HG03575 (cell line): ENCODE results near the gene PARD3B.

Experiments used
- ATAC-seq: cut with Tn5 transposase; IDR thresholded peaks from one replicate; pipeline ENCODE4 v1.9.1; 2021; ENCODE audit not compliant: unreplicated experiment, insufficient number of reproducible peaks, low FRiP score; ENCODE audit errors: extremely low read depth

Gene PARD3B

DNA sequence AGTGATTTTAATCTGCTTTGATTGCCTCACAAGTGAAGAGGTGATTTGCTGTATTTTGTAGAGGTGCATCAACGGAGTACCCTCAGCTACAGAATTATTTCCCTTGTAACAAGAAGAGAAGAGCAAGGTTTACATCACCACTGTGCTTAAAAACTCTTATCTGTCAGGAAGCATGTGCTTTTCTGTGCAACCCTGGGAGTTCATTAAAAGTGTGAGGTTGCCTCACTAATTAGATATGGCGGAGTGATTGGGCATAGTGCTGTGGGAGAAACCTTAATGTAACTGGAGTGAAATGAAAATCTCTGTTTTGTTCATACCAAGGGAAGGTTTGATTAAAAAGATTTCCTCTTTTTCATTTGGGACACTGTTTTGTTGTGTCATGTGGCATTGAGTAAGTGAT is 544.7 kb downstream of the PARD3B start:
- ATAC-seq = no peak

DNA sequence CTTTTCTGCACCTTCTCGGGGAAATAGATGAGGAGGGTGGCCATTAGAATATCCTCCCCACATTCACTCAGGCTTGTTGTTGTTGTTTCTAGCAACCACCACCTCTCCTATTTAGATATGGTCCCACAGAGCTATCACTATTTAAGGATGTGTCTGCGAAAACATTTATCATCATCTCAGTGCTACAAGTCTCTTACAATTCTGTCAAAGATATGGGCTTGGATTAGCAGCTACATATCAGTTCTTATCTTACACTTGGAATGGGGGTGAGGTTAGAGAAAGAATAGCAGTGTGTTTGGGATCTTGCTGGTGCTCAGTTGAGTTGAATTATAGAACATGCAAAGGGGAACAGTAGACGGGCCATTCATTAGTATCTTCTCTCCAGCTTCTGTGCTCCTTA is 546.1 kb downstream of the PARD3B start:
- no peak for ATAC-seq

DNA sequence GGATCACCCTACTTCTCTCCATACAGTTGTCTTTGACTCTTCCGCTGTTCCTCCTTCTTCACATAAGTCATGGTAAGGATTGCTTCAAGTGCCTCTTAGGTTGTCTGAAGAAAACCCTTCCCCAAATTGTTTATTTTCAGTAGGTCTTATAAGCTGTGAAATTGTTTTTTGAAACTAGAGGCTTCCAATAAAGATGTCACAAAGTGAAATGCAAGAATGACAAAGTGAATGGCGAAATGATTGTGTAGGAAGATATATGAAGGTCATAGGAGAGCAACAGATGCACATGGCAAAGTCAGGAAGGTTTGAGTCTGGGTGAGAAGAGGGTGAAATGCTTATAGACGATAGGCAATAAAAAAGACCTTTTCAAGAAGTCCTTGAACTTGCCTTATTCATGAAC is 548.8 kb downstream of the PARD3B start:
- no peak for ATAC-seq

DNA sequence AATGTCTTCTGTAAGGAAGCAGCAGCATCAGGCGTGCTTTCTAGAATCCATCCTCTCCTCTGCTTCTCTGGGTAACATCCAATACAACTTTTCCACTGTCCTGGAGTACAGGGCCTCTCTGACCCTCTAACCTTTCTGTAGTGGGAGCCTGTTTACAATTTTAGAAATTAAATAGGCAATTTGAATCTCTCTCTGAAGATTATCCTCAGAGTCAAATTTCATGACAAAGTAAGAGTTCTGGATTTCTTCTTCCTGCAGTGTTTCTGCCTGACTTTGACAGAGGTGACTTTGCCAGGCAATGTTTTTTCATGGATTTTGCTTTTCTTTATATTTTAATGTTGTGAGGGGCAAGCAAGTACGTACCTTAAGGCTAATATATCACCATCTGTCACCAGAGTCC is 558.4 kb downstream of the PARD3B start:
- ATAC-seq = no peak

DNA sequence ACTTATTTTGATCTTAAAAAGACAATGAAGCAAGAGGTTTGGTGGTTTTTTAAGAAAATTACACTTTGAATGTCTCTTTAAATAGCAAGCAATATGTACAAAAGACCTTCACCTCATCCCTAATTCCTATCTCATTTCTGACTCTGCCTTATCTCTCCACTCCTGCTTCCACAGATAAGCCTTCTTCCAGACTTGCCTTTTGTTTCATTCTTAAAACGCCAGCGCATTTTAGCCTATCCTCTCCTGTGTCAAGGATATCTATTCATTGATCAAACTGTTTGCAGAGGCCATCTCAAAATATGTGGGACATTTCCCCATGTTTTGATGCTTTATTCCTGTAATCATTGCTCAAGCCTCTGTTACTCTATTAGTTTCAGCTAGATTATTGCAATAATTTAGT is 562.5 kb downstream of the PARD3B start:
- ATAC-seq = no peak

DNA sequence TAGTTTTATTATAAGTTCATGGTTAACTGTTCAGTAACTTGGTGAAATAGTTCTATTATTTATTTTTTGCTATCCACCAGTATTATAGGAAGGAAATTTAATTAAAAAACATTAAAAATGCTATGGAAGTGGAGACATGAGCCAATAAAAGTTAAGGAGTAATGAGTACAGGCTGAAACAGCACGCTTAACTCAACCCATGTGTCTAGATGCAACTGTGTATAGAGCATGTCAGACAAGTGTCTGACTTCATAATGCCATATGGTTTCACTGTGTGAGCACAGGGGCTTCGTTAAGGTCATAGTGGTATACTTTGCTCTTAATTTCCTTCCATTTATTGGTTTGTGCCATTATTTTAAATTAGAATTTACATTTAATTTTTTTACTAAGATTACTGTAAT is 570.2 kb downstream of the PARD3B start:
- no peak for ATAC-seq

DNA sequence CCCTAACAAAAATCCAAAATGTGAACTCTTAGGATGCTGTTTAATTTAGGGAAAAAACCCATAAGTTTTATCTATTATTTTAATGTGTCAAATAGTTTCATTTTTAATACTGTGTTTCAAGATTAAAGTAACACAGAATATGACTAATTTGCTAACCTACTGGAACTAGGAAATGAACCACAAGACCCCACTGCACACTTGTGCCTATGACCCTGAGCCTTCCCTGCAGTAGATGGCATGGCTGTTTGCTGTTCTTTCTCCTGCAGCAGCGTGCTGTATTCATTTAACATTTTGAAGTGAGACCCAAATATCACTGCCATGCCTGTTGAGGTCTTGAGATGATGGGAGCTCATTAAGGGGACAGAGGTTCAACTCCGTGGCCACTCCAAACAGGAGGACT is 571.9 kb downstream of the PARD3B start:
- ATAC-seq = no peak

DNA sequence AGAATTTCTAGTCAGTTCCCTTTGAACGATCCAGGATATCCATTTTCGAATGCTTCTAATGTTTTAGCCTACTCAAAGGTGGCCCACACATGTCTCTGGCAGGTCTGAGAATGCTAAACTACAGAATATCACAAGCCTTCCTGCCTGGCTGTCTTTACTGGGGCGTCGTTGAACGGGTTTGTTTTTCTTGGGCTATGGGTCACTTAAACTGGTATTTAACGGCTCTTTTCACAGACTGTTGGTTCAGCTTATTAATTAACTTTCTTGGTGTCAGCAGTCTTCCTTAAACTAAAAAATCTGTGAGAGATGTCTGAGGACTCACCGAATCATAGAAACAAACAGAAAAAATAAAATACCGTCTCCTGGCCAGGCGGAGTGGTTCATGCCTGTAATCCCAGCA is 573.9 kb downstream of the PARD3B start:
- no peak for ATAC-seq

DNA sequence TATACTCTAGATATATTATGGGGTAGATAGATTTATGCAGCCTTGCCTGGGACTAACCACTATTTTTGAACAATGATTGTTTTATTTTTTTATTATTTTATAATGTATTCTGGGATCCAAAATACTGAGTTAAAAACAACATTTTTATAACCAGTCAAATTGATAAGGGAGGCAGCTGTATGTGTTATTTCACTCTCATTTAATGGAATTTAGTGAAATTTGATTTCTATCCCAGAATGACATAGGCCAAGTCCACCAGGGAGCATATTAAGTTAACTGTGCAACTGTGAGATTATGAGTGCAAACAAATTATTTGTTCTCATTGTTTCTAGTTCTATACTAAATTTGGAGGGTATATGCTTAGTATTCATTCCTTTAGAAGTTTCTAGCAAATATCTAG is 583.5 kb downstream of the PARD3B start:
- no peak for ATAC-seq

DNA sequence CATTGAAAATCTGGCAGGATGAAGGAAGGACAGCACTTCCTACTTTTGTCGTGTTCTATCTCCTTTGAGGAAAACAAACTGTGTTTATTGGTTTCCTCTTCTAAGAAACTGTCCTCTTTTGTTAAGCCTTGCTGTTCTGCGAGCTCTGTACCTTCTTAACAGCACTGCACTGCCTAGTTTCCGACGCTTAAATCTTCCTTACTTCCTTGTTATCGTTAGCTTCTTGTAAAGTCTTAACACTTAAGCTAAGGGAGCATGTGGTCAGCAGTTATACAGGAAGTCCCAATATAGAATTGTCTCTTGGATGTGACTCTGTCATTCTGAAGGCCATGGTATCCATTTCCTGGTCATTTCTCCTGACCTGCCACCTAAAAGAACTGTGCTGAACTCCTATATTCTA is 584.3 kb downstream of the PARD3B start:
- ATAC-seq = no peak

DNA sequence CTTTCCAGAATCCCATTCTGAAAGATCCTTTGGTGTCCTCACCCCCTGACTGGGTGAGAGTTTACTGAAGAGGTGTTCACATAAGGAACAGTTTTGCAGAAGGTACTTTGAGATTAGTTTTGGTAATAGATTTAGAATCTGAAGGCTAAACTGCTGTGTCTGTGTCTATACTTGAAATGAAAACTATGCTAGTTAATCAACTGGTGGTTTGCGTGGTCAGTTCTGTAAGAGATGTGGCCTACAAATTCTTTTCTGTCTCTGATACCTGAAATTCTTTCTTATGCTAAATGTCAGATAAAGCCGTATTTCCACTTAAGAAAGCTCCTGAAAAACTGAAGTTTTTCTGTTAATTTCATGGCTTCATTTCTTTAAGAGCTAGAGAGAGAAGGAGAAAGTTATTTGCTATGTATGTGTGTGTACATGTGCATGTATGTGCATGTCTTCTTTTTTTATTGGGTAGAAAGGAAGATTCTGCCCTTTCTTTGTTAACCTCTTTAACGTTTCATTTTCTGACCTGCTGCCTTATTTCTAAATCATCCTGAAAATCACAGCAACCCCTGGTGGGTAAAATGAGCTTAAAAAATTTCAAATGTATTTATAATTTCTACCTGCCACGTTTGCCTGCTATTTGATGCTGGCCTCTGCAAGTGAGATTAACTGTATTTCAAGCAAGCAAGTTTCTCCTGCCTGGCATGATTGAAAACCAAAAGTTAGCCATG is 585.0 kb downstream of the PARD3B start:
- no peak for ATAC-seq

DNA sequence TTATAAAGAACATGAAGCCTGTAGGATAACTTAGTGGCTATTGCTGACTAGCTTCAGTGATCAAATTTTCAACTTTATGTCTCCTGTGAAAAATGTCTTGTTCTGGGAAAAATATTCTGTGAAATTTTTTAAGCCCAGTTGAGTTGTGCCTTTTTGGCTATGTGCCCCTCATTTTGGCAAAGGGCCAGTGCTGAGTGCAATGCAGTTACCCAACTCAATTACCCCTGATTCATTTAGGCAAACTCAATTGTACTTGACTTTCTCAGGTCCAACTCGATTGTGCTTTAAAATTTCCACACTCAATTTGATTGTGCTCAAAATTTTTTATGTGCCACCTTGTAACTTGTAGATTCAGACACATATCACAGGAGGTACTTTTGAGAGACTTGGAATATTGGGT is 588.3 kb downstream of the PARD3B start:
- no peak for ATAC-seq

DNA sequence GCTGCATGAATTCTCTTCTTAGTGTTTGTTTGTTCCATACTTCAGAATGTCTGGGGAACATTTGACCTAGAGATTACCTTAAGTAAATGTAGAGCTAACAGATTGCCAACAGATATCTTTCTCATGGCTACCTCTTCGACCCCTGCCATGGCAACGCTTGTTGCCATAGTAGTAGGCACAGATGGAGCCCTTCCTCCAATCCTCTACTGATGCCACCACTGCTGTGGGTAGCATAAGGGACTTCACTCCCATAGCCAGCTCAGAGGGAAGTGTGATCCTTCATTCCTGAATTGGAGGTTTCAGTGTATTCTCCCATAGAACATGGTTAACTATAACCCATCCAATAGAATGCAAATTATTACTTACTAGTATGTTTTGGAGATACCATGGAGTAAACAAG is 593.5 kb downstream of the PARD3B start:
- ATAC-seq = no peak

DNA sequence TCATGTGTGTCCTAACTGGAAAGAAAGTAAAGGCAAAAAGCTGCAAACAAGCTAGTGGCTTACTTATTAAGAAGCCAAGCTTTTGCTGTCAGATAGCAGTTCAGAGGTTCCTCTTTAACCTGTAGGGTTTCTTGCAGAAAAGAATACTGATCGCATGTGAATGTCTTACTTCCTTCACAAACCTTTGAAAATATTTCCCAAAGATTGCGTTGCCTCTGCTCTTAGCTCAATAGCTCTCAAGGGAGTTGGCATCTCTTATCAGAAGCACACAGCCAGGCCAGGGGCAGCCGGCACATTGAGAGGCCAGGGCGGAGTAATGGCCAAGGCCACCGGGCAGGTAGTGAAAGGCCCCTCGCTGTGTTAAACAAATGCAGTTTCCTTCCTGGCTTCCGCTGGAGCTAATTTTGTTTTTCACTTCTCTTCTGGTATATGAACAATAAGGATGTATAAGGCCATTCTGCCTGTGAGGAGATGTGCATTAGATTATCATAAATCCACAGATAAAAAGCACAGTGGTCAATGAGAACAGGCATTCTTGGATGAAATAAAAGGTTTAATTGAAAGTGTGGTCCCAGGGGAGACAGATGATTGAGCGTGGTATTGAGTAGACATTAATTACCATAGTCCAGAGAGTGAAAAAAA is 594.7 kb downstream of the PARD3B start:
- no peak for ATAC-seq

DNA sequence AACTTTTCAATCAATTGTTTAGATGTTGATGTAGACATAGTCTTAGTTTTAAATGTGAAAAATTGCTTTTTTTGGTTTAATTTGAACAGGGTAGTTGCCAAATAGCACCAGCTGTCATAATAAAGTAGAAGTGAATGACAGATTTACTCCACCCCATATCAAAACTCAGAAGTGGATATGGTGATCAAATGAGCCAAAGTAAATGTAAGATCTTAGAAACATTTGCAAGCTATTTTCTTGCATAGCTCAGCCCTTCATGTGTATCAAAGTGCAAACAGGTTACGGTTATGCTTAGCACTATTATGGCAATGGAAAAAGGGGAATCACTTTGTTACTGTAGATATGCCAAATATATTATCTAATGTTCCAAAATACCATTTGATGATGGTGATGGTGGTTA is 596.1 kb downstream of the PARD3B start:
- no peak for ATAC-seq

DNA sequence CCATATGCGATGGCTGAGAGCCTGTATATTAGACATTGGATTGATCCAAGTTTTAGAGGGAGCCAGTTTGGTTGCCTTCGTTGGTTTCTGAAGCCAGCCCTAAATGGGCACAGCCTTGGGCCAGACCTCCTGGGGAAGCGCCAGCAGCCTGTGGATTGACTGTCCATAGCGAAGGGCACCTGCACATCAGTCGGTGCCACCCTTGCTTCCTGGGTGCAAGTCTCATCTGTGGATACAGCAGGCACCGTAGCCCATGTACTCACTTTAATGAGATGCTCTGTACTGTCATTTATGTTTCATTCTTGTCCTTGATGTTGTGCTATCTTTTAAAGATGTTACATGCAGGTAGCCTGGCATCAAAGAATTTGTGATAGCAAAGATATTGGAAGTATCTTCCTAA is 600.6 kb downstream of the PARD3B start:
- no peak for ATAC-seq

DNA sequence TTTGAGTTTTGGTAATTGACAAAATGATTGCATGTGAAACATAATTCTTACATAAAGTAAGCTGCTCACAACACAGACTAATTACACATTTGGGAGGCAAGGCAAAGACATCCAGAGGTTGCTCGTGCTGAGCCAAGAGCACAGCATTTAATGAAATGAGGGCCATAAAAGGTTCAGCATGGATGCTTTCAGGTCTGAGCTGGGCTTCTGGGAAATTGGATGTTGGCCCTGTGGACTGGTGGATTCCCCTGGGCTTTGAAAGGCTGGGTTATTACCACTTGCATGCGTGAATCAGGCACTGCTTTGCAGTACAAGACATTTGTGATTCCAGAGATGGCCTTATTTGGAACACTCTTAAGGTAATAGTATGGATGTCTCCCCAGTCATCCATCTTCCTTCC is 603.5 kb downstream of the PARD3B start:
- no peak for ATAC-seq

DNA sequence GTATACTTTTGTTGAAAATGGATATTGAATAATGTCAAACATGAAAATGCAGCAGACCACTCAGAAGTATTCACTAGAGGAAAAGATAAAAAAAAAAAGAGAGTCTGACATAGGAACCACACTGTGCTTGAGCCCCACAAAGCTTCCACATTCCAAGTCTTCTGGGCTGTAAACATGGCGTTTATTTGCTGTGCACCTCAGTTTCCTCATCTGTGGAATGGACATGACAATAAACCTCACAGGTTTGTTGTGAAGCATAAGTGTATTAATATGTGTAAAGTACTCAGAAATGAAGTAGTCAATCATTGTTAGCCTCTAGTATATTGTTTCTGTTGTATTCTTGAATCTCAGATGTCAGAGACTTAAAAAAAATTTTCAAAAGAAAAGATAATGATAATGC is 611.2 kb downstream of the PARD3B start:
- no peak for ATAC-seq

DNA sequence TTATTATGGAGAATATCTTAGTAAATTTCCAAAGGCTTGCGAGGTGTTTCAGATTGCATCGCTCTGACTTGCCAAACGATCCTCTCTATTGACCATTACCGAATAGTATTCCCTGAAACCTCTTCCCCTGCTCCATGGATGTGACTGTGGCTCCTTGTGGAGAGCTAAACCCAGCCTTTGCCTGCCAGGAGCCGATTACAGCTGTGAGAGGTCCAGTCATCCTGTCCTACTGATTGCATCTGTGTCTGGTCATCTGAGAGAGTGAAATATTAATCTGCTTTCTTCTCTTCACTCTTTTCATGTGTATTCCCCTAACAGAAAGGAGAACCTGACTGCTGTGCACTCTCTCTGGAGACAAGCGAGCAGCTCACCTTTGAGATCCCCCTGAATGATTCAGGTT is 613.1 kb downstream of the PARD3B start:
- no peak for ATAC-seq

DNA sequence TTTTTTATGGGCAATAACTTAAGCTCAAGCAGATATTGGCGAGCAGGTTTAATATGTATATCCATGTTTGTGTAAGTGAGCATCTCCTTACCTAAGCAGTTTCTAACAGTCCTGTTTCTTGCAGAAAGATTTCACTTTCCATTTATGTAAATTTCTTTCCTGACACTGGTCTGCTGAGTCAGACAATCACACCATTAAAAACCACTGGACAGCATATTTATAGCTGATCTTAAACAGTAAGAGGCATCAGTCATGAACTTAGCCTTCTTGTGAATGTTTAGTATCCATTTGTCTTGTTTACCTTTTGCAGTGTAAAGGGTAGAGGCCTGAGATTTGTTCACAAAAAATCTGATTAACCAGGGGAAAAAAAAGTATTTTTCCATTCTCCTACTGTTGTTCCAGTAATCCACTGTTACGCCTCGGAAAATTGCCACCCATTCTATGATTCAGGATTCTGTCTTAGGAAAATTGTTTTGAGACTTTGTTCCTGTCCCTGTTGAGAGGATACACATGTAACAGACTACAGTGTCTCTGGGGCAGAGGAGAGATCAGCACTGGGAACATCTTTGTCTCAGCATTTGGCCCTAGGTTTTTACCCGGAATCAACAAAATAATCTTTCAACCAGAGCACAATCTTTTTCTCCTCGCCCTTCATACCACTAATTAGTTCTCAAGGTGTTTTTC is 616.0 kb downstream of the PARD3B start:
- ATAC-seq = no peak
